ENCODE results near the gene A3GALT2.

Gene A3GALT2

DNA sequence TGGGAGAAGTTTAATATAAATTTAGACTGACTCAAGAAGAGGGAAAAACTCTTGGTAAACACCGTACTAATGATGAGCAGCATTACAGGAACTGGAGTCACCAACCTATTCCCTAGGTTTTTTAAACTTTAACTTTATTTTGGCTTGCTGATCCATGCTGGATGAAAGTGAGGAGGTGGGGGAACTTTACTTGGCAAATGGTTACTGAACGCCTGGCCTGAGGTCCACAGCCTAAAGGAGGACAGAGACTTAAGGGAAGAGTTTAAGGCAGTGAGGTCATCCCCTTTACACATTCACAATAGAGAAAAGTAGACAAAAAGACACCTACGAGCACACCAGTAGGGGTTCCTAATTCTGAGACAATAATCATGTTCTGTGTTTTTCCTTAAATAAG is 25.6 kb upstream of the A3GALT2 start:
- peak overlapping the region; percentile 94 for H3K4me3 Mint-ChIP-seq
- H3K4me1 Mint-ChIP-seq (ENCODE audit: low read depth), result peaks cover 68% of the 10 kb centered on the region
- no peaks in the 10 kb centered on the region for H3K27me3 Mint-ChIP-seq
- no peaks in the 10 kb centered on the region for H3K9me3 Mint-ChIP-seq
- no peak for DNase-seq
- H3K27ac Mint-ChIP-seq, result peak overlapping the region; percentile 41
- peaks cover 69% of the 10 kb centered on the region for H3K36me3 Mint-ChIP-seq (ENCODE audit: low read depth)

DNA sequence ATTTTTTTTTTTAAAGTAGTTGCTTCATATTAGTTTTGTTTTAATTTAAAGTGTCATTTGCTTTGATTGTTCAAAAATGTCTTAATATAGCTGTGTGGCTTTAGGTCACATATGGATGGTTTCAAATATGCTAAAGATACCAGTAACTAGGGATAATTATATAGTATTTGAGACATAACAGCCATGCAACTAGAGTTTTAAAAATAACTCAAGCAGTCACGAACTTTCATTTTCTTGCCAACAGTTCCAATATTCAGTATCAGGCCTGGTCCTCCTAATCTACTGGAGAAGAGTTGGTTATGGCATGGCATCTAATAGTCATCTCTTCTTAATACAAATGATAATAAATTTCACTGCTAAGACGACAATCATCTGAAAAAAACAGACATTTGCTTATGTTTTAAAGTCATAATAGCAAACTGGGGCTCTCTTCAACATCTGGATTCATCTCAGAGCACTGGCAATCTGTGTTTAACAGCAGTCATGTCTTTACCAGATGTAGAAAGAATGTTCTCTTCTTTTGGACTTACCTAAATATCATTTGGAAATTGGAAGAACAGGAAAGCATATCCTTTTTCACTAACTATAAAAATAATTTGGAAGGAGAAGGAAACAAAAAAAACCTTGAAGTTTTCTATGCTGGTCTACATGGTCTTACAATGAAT is 24.1 kb upstream of the A3GALT2 start:
- H3K27ac Mint-ChIP-seq, result no peak overlapping the region
- no peak for DNase-seq
- peaks cover 75% of the 10 kb centered on the region for H3K36me3 Mint-ChIP-seq (ENCODE audit: low read depth)
- peaks cover 67% of the 10 kb centered on the region for H3K4me1 Mint-ChIP-seq (ENCODE audit: low read depth)
- no peaks in the 10 kb centered on the region for H3K9me3 Mint-ChIP-seq
- H3K27me3 Mint-ChIP-seq, result no peaks in the 10 kb centered on the region
- no peak overlapping the region for H3K4me3 Mint-ChIP-seq

DNA sequence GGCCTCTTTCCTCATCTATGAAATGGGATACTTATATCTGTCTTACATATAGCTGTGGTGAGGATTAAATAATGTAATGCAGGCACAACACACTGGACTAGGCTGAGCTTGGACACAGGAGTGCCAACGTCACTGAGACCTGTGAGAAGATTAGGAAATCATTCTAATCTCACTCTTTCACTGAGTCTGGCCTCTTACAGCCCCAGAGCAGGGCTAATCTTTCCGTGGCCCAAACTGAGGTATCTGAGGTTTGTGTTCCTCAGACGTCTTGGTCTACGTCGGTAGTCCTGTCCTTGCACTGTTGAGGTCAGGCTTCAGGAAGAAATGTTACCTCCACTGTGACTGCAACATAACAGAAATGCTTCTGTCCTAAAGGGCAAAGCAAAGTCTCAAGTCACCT is 22.6 kb upstream of the A3GALT2 start:
- H3K4me3 Mint-ChIP-seq, result no peak overlapping the region
- peak overlapping the region; percentile 9 for H3K27ac Mint-ChIP-seq
- DNase-seq, result no peak
- H3K36me3 Mint-ChIP-seq (ENCODE audit: low read depth), result peaks cover 72% of the 10 kb centered on the region
- H3K9me3 Mint-ChIP-seq, result no peaks in the 10 kb centered on the region
- H3K27me3 Mint-ChIP-seq, result no peaks in the 10 kb centered on the region
- H3K4me1 Mint-ChIP-seq (ENCODE audit: low read depth), result peaks cover 75% of the 10 kb centered on the region

DNA sequence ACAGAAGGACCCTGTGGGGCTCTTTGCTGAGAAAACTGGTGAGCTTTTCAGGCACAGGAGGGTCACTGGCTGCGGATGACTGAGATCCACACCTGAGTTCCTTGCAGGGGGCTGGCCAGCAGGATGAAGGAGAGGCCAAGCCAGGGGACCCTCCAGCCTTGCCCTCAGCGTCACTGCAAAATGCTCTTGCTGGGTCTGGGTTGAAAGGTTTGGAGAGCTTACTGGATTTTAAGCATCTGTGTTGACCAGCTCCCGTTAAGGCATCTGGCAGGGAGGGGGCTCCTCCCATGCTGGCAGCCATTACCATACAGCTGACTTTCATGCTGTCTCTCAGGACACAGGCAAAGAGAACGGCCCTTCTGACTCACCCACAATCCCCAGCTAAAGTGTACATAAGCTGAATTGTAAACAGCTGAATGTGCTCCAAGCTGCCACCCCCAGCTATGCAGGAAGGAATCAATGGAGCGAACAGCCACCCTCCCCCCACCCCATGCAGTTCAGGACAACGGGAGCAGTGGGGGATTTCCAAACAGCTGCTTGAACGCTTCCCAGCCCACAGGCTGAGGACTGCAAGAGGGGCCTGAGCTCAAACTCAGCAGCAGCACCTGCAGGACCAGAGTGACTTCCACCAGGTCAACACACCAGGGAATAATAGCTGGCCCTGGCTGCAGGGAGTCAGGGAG is 21.3 kb upstream of the A3GALT2 start:
- Mint-ChIP-seq H3K36me3 (ENCODE audit: low read depth) (peaks cover 66% of the 10 kb centered on the region), H3K27me3 (no peaks in the 10 kb centered on the region), H3K27ac (no peak overlapping the region), H3K4me1 (ENCODE audit: low read depth) (peaks cover 72% of the 10 kb centered on the region), H3K9me3 (no peaks in the 10 kb centered on the region), H3K4me3 (no peak overlapping the region)
- no peak for DNase-seq

DNA sequence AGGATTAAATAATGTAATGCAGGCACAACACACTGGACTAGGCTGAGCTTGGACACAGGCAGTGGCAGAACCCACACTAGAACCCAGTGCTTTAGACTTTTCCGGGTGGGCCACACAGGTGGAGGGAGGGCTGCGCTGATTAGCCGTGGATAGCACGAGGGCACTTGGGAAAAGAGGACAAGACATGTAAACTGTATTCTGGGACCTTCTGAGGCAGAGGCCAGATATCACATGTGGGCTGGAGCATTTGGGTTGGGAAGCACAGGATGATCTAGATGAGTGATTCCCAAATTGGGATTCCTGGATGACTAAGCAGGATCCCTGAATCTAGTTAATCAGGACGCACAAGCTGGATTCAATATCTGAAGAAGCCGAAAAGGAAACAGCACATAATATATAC is 20.3 kb upstream of the A3GALT2 start:
- H3K27ac Mint-ChIP-seq, result no peak overlapping the region
- H3K4me1 Mint-ChIP-seq (ENCODE audit: low read depth), result peaks cover 65% of the 10 kb centered on the region
- H3K36me3 Mint-ChIP-seq (ENCODE audit: low read depth), result peaks cover 56% of the 10 kb centered on the region

DNA sequence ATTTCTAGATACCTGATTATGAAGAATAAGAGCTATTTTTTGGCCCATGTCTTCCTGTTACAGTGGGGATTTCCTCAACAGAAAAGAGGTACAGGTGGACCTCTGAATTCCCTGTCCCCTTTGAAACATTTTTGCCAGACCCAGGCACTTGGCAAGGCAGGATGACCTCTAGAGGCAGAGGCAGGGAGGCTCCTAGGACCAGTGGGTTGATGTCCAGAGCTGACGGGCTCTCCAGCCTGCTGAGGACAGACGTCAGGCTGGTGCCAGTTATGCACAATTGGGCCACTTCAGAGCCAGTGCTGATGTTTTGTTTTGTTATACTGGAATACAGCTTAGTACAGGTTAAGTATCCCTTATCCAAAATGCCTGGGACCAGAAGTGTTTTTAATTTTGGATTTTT is 18.5 kb upstream of the A3GALT2 start:
- Mint-ChIP-seq H3K4me1 (ENCODE audit: low read depth) (peaks cover 58% of the 10 kb centered on the region), H3K27ac (no peak overlapping the region)

More for the DNA sequence above, 20.3 kb upstream of the A3GALT2 start:
- H3K9me3 Mint-ChIP-seq, result no peaks in the 10 kb centered on the region
- DNase-seq, result no peak
- no peaks in the 10 kb centered on the region for H3K27me3 Mint-ChIP-seq
- no peak overlapping the region for H3K4me3 Mint-ChIP-seq

DNA sequence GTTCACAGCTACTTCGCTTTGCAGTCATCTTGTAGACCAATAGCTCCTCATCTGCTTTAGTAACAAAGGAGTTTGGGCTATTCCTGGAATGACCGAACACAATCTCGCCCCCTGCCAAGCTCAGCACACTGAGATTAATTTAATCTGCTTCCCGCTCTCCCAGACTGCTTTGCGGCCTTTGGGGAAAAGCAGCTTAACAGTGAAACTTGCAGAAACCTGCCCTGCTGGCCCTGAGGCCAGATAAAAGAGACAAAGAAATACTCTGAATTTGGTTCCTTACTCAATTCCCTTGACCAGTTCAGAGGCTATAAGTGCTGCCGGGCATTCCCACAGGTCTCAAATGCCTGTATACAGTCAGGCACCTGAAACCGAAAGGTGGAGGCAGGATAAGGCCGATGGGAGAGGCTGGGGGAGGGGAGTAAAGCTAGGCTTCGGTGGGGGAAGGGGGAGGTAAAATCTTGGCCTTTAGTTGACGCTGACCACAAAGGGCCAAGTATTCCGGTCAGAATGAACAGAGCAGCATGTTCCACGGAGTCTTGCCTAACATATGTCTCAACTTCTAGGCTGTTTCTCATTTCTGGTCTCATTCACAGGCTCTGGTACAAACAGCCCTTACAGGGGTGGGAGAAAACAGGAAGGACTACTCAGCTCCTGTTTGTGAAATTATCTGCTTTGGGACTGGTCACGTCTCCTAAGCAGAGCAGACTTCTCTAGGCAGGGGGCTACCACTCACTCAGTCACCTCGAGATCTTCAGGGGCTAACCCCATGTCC is 17.7 kb upstream of the A3GALT2 start:
- H3K36me3 Mint-ChIP-seq (ENCODE audit: low read depth), result peaks cover 51% of the 10 kb centered on the region
- peaks cover 52% of the 10 kb centered on the region for H3K4me1 Mint-ChIP-seq (ENCODE audit: low read depth)
- no peaks in the 10 kb centered on the region for H3K27me3 Mint-ChIP-seq
- no peak for DNase-seq
- H3K9me3 Mint-ChIP-seq, result no peaks in the 10 kb centered on the region
- H3K4me3 Mint-ChIP-seq, result no peak overlapping the region
- no peak overlapping the region for H3K27ac Mint-ChIP-seq

More for the DNA sequence above, 18.5 kb upstream of the A3GALT2 start:
- H3K36me3 Mint-ChIP-seq (ENCODE audit: low read depth), result peaks cover 50% of the 10 kb centered on the region
- H3K9me3 Mint-ChIP-seq, result no peaks in the 10 kb centered on the region
- no peak overlapping the region for H3K4me3 Mint-ChIP-seq
- DNase-seq, result no peak
- H3K27me3 Mint-ChIP-seq, result no peaks in the 10 kb centered on the region

DNA sequence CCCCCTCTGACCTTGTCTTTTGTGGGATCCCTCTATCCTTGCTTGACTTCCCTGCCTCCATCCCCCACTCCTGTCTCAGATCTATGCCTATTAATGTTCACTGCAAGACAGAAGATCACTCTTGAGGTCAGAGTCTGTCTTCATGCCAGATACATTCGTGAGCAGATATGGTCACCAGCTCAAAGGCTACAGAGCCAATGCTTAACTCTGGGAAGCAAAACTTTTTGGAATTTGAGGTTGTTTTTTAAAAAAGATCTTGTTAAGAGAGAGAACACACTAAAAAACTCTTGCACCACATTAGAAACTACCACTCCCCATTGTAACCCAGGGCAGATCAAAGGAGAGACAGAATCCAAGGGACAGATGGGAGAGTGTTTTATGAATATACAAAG is 17.1 kb upstream of the A3GALT2 start:
- no peak overlapping the region for H3K27ac Mint-ChIP-seq
- no peaks in the 10 kb centered on the region for H3K27me3 Mint-ChIP-seq
- H3K4me3 Mint-ChIP-seq, result no peak overlapping the region
- peaks cover 52% of the 10 kb centered on the region for H3K36me3 Mint-ChIP-seq (ENCODE audit: low read depth)
- no peaks in the 10 kb centered on the region for H3K9me3 Mint-ChIP-seq
- no peak for DNase-seq
- peaks cover 49% of the 10 kb centered on the region for H3K4me1 Mint-ChIP-seq (ENCODE audit: low read depth)

DNA sequence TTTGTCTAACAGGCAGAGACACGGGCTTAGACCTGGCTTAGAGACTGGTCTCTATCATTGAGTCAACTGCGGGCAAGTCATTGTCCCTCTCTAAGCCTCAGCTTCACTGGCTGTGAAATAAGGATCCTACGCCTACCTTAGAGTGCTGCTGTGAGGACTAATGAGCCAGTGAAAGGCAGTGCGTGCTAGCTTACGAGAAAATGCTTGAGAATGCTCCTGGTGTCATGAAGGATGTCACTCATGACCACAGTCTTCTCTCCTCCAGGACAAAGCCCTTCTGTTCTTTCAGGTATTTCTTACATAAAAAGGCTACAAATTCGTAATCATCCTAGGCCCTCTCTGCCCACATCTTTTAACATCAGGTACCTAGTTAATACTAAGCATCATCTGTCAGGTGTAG is 16.5 kb upstream of the A3GALT2 start:
- peaks cover 52% of the 10 kb centered on the region for H3K36me3 Mint-ChIP-seq (ENCODE audit: low read depth)
- H3K27me3 Mint-ChIP-seq, result no peaks in the 10 kb centered on the region
- no peak overlapping the region for H3K4me3 Mint-ChIP-seq
- no peak for DNase-seq
- no peak overlapping the region for H3K27ac Mint-ChIP-seq
- H3K9me3 Mint-ChIP-seq, result no peaks in the 10 kb centered on the region
- H3K4me1 Mint-ChIP-seq (ENCODE audit: low read depth), result peaks cover 45% of the 10 kb centered on the region

DNA sequence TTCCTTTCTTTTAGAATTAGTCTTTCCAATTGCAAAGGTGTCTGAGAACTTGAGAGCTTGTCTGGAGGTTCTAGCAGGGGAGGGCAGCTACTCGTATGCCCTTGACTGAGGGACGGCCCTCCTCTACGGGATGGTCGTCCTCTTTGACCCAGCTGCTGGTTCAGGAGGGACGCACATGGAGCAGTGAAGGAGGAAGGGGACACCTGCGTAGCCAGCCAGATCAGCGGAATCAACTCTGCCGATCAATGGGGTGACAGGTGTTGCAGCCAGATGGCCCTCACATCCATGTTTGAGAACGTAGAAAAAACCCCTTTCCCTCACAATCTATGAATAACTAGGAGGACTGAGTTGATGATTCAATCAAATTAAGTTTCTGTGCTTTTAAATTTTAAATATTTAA is 15.7 kb upstream of the A3GALT2 start:
- no peak for DNase-seq
- Mint-ChIP-seq H3K27ac (peak overlapping the region; percentile 63), H3K36me3 (ENCODE audit: low read depth) (peaks cover 53% of the 10 kb centered on the region), H3K9me3 (no peaks in the 10 kb centered on the region), H3K4me3 (no peak overlapping the region), H3K27me3 (no peaks in the 10 kb centered on the region), H3K4me1 (ENCODE audit: low read depth) (peaks cover 41% of the 10 kb centered on the region)

DNA sequence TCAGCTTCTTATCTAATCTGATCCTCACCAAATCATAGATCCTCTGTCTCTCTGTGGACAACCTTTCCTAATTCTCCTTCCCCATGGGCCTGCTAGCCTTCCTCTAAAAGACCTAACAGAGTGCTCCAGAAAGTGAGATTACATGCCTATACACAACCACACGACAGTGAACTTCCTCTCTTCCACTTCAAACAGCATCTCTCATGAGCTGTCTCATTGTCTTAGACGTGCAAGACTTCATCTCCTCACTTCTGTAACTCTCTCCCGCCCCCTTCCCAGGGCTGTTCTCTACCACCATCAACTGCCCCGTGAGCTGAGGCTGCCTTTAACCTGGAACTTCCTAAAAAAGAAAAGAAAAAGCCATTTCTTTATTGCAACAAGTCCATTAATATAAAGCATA is 14.1 kb upstream of the A3GALT2 start:
- DNase-seq, result no peak
- peaks cover 29% of the 10 kb centered on the region for H3K4me1 Mint-ChIP-seq (ENCODE audit: low read depth)
- no peaks in the 10 kb centered on the region for H3K9me3 Mint-ChIP-seq
- peaks cover 59% of the 10 kb centered on the region for H3K36me3 Mint-ChIP-seq (ENCODE audit: low read depth)
- no peak overlapping the region for H3K4me3 Mint-ChIP-seq
- no peak overlapping the region for H3K27ac Mint-ChIP-seq
- no peaks in the 10 kb centered on the region for H3K27me3 Mint-ChIP-seq

DNA sequence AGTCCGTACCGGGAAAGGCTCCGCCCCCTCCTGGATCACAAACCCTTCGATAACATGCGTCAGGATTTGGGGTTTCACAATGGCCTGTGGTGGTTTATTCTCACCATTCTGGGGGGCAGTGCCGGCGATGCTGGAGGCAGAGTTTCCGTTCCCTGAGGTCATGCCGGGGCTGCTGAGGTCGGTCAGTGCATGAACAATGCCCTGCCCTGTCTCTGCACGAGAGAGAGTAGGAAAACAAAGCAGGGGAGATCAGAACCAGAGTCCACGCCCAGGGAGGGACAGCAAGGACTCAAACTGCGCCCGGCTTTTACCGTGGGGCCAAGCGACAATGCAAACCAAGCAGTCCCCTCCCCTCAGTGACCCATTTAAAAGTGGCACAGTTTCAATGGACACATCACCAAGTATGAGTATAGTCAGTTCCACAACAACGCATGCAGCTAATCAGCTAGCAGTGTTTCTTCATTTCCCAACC is 13.2 kb upstream of the A3GALT2 start:
- peaks cover 65% of the 10 kb centered on the region for H3K36me3 Mint-ChIP-seq (ENCODE audit: low read depth)
- no peak overlapping the region for H3K27ac Mint-ChIP-seq
- H3K4me3 Mint-ChIP-seq, result no peak overlapping the region
- no peaks in the 10 kb centered on the region for H3K27me3 Mint-ChIP-seq
- no peaks in the 10 kb centered on the region for H3K9me3 Mint-ChIP-seq
- H3K4me1 Mint-ChIP-seq (ENCODE audit: low read depth), result peaks cover 25% of the 10 kb centered on the region
- no peak for DNase-seq

DNA sequence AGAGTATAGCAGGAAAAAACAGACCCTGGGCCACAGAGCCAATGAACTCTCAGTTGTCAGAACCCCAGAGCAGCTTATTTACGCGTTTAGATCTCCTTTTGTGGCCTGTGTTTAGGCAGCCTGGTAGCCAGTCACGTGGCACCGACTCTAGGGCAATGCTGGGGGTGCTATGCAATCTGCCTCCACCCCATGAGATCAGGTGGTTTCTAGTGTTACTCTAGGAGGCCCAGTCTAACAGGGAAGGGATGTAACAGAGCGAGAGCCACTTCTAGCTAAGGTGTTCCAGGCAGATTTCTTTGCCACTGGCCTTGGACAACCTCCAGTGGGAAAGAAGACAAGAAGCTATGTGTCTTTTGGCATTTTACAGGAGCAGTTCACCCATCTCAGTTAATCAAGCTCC is 12.0 kb upstream of the A3GALT2 start:
- DNase-seq, result no peak
- peaks cover 15% of the 10 kb centered on the region for H3K4me1 Mint-ChIP-seq (ENCODE audit: low read depth)

DNA sequence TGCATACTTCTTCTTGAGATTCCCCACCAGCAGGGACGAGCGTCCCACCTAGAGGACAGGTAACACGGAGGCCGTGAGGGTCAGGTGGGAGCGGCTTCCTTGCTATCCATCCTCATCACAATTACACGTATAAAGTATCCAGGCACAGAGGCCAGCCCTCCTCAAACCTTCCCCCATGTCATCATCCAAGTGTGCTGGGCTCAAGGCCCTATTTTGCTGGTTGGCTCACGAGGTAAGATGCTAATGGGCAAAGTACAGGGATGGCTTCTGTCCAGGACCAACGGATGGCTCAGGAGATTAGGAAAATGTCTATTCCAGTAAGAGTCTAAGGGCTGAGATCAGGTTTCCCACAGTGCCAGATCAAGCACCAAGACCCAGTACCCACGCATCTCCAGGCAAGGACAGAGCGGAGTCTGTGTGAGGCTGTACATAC is 11.5 kb upstream of the A3GALT2 start:
- peaks cover 79% of the 10 kb centered on the region for H3K36me3 Mint-ChIP-seq (ENCODE audit: low read depth)
- H3K9me3 Mint-ChIP-seq, result no peaks in the 10 kb centered on the region
- H3K27ac Mint-ChIP-seq, result no peak overlapping the region
- no peaks in the 10 kb centered on the region for H3K27me3 Mint-ChIP-seq
- peaks cover 10% of the 10 kb centered on the region for H3K4me1 Mint-ChIP-seq (ENCODE audit: low read depth)
- no peak overlapping the region for H3K4me3 Mint-ChIP-seq
- no peak for DNase-seq

More for the DNA sequence above, 12.0 kb upstream of the A3GALT2 start:
- no peak overlapping the region for H3K4me3 Mint-ChIP-seq
- H3K27me3 Mint-ChIP-seq, result no peaks in the 10 kb centered on the region
- H3K27ac Mint-ChIP-seq, result no peak overlapping the region
- H3K36me3 Mint-ChIP-seq (ENCODE audit: low read depth), result peaks cover 74% of the 10 kb centered on the region
- no peaks in the 10 kb centered on the region for H3K9me3 Mint-ChIP-seq
